HCT116 (cell line): ENCODE results near the gene TP53. TPM values are rescaled to one million over a fixed set of nuclear protein-coding genes. Genes with fewer than 3 reads are reported as not detected.

ENCODE experiments used
- ATAC-seq: fragments of 200-7000 bp; cut with Tn5 transposase; 2 replicates; pipeline ENCODE4 v1.9.1; 2020; ENCODE audit warnings: mild to moderate bottlenecking, moderate library complexity
- BruUV-seq: library from RNA; stranded (reverse); fragments of 400-500 nt; replicated peaks from 2 replicates; lab custom pipeline; 2021; lab: Mats Ljungman, UMichigan
- CTCF ChIA-PET: fragments of 300-600 bp; sonication (Branson Sonifier 250); formaldehyde crosslinking; loops from one replicate; lab custom pipeline; 2021; ENCODE audit warnings: antibody characterized with exemption; lab: Charles Lee
- POLR2A ChIA-PET: fragments of 300-600, 350-600 bp; sonication (Branson Sonifier 250); formaldehyde crosslinking; loops from one replicate; lab custom pipeline; 2021; ENCODE audit warnings: antibody characterized with exemption; lab: Charles Lee
- RAD21 ChIA-PET, 2 experiments: fragments of 300-600 bp; sonication (Branson Sonifier 250); formaldehyde crosslinking; loops; one replicate each; lab custom pipeline; 2023; ENCODE audit warnings: low total read pairs in 2 of 2; ENCODE audit not compliant: uncharacterized antibody in 2 of 2, unreplicated experiment in 2 of 2, low non-redundant PET in 1 of 2; lab: Charles Lee
- DNase-seq: peaks from one replicate; pipeline ENCODE4 v3.0.0-alpha.2; 2010; ENCODE audit warnings: low read depth, low spot score
- H2AFZ ChIP-seq: fragments of 200-600 bp; shearing (Covaris generic), sonication (generic); 2 replicates; pipeline ENCODE4 v1.6.1; 2017; ENCODE audit warnings: low read depth, mixed run types, mixed read lengths, antibody characterized with exemption, low read length; ENCODE audit not compliant: poor library complexity, severe bottlenecking
- H3K27ac ChIP-seq: 2 replicates; pipeline ENCODE4 v1.5.1; 2012; ENCODE audit warnings: low read depth, low read length
- H3K27me3 ChIP-seq: fragments of 200-600 bp; sonication (generic); 2 replicates; pipeline ENCODE4 v1.6.1; 2016; ENCODE audit warnings: mixed run types, low read length, mixed read lengths; ENCODE audit not compliant: insufficient read depth
- H3K36me3 ChIP-seq, 2 experiments: fragments of 200-500 bp in 1 of 2; fragments of 200-600 bp in 1 of 2; sonication (Bioruptor generic) in 1 of 2; sonication (generic) in 1 of 2; 2 replicates each; pipeline versions ENCODE4 v1.5.1 to v1.6.1; 2014 to 2016; ENCODE audit warnings: low read length in 2 of 2, inconsistent platforms in 1 of 2, mixed read lengths in 1 of 2, mixed run types in 1 of 2; ENCODE audit not compliant: insufficient read depth in 2 of 2, control insufficient read depth in 1 of 2
- H3K4me1 ChIP-seq, 2 experiments: fragments of 200-600 bp in 1 of 2; sonication (generic) in 1 of 2; 2 replicates each; pipeline versions ENCODE4 v1.5.1 to v1.6.1; 2012 to 2017; ENCODE audit warnings: low read length in 2 of 2, inconsistent platforms in 1 of 2, mild to moderate bottlenecking in 1 of 2, mixed read lengths in 1 of 2, mixed run types in 1 of 2, moderate library complexity in 1 of 2; ENCODE audit not compliant: insufficient read depth in 2 of 2, control insufficient read depth in 1 of 2
- H3K4me2 ChIP-seq: fragments of 200-600 bp; sonication (generic); 2 replicates; pipeline ENCODE4 v1.6.1; 2017; ENCODE audit warnings: mixed run types, low read length, mixed read lengths
- H3K4me3 ChIP-seq, 2 experiments: fragments of 200-600 bp in 1 of 2; sonication (generic) in 1 of 2; replicated peaks in 1 of 2; 2 replicates each; pipeline ENCODE4 v1.5.1; 2011 to 2016; ENCODE audit warnings: low read length in 2 of 2, control low read depth in 1 of 2, low read depth in 1 of 2, mild to moderate bottlenecking in 1 of 2, mixed read lengths in 1 of 2, mixed run types in 1 of 2
- H3K79me2 ChIP-seq: fragments of 200-600 bp; sonication (generic); 2 replicates; pipeline ENCODE4 v1.6.1; 2017; ENCODE audit warnings: mild to moderate bottlenecking, mixed run types, low read length, moderate library complexity, mixed read lengths; ENCODE audit not compliant: insufficient read depth
- H3K9ac ChIP-seq: fragments of 200-600 bp; sonication (generic); 2 replicates; pipeline ENCODE4 v1.6.1; 2016; ENCODE audit warnings: low read length, mixed read lengths
- H3K9me2 ChIP-seq: fragments of 200-600 bp; sonication (generic), shearing (Covaris generic); 2 replicates; pipeline ENCODE4 v1.6.1; 2017; ENCODE audit warnings: mixed run types, mild to moderate bottlenecking, moderate library complexity; ENCODE audit not compliant: insufficient read depth
- H3K9me3 ChIP-seq, 2 experiments: fragments of 200-500 bp in 1 of 2; fragments of 200-600 bp in 1 of 2; sonication (Bioruptor generic) in 1 of 2; sonication (generic) in 1 of 2; 2 replicates each; pipeline ENCODE4 v1.6.1; 2014 to 2017; ENCODE audit warnings: low read length in 2 of 2, mixed read lengths in 2 of 2, inconsistent platforms in 1 of 2, low read depth in 1 of 2, mild to moderate bottlenecking in 1 of 2, mixed run types in 1 of 2, moderate library complexity in 1 of 2; ENCODE audit not compliant: control insufficient read depth in 1 of 2, insufficient read depth in 1 of 2
- H4K20me1 ChIP-seq: fragments of 200-600 bp; sonication (generic), shearing (Covaris generic); 2 replicates; pipeline ENCODE4 v1.6.1; 2017; ENCODE audit warnings: mixed run types, mild to moderate bottlenecking, moderate library complexity; ENCODE audit not compliant: insufficient read depth
- CBX3 ChIP-seq: IDR thresholded peaks from 2 replicates; pipeline ENCODE4 v1.6.1; 2012; ENCODE audit warnings: low read depth
- CEBPB ChIP-seq: IDR thresholded peaks from 2 replicates; pipeline ENCODE4 v1.6.1; 2012; ENCODE audit warnings: low read depth
- CTCF ChIP-seq, 3 experiments: fragments of 200-600 bp in 1 of 3; sonication (generic) in 1 of 3; IDR thresholded peaks in 2 of 3; conservative IDR thresholded peaks in 1 of 3; 2 replicates each; pipeline ENCODE4 v1.5.1; 2012 to 2017; ENCODE audit warnings: low read depth in 2 of 3, low read length in 2 of 3, antibody characterized with exemption in 1 of 3, borderline replicate concordance in 1 of 3, control low read depth in 1 of 3, mild to moderate bottlenecking in 1 of 3, mixed read lengths in 1 of 3, mixed run types in 1 of 3, moderate library complexity in 1 of 3; ENCODE audit not compliant: insufficient read depth in 1 of 3
- EGR1 ChIP-seq: IDR thresholded peaks from 2 replicates; pipeline ENCODE4 v1.6.1; 2012; ENCODE audit warnings: low read depth
- EZH2 ChIP-seq: fragments of 200-600 bp; sonication (generic); IDR thresholded peaks from 2 replicates; pipeline ENCODE4 v1.6.1; 2017; ENCODE audit warnings: antibody characterized with exemption, mixed run types
- EZH2phosphoT487 ChIP-seq: fragments of 200-600 bp; IDR thresholded peaks from 2 replicates; pipeline ENCODE4 v1.6.1; 2018; ENCODE audit warnings: antibody characterized with exemption, borderline replicate concordance
- JUND ChIP-seq: IDR thresholded peaks from 2 replicates; pipeline ENCODE4 v1.6.1; 2012
- POLR2A ChIP-seq: IDR thresholded peaks from 2 replicates; pipeline ENCODE4 v1.7.0; 2011; ENCODE audit warnings: borderline replicate concordance; ENCODE audit not compliant: insufficient read depth, insufficient read length; ENCODE audit errors: extremely low read depth
- POLR2AphosphoS5 ChIP-seq: IDR thresholded peaks from 2 replicates; pipeline ENCODE4 v1.6.1; 2011; ENCODE audit warnings: mild to moderate bottlenecking, low read depth, low read length, moderate library complexity
- RAD21 ChIP-seq: IDR thresholded peaks from 2 replicates; pipeline ENCODE4 v1.6.1; 2012; ENCODE audit warnings: low read depth, mild to moderate bottlenecking
- REST ChIP-seq: IDR thresholded peaks from 2 replicates; pipeline ENCODE4 v1.6.1; 2012; ENCODE audit warnings: low read depth
- SIN3A ChIP-seq: IDR thresholded peaks from 2 replicates; pipeline ENCODE4 v1.6.1; 2012; ENCODE audit warnings: low read depth
- SRF ChIP-seq: IDR thresholded peaks from 2 replicates; pipeline ENCODE4 v1.6.1; 2012; ENCODE audit warnings: low read depth
- TCF7L2 ChIP-seq: IDR thresholded peaks from 2 replicates; pipeline ENCODE4 v1.7.0; 2011; ENCODE audit warnings: borderline replicate concordance, inconsistent platforms; ENCODE audit not compliant: insufficient read depth, insufficient read length; ENCODE audit errors: extremely low read depth
- ZNF274 ChIP-seq: fragments of 200-500 bp; sonication (Bioruptor generic); IDR thresholded peaks from 2 replicates; pipeline ENCODE4 v1.6.1; 2014; ENCODE audit warnings: mild to moderate bottlenecking, low read depth, low read length, inconsistent platforms
- intact Hi-C: fragments of 100-400 bp; cut with micrococcal nuclease; formaldehyde crosslinking; loops from 2 replicates; pipeline ENCODE4 v1.10.0; 2022
- total RNA-seq: library from RNA; stranded (reverse); gene quantifications from one replicate; pipeline ENCODE4 v1.2.1, GENCODE V29; 2021; ENCODE audit not compliant: unreplicated experiment
- TF ChIP-seq, protein P1 (sequence below): IDR thresholded peaks from 2 replicates; pipeline ENCODE4 v1.6.1; 2012

The TP53 gene
- total RNA-seq, 1 experiment from 2014 or later, result 110 TPM

DNA sequence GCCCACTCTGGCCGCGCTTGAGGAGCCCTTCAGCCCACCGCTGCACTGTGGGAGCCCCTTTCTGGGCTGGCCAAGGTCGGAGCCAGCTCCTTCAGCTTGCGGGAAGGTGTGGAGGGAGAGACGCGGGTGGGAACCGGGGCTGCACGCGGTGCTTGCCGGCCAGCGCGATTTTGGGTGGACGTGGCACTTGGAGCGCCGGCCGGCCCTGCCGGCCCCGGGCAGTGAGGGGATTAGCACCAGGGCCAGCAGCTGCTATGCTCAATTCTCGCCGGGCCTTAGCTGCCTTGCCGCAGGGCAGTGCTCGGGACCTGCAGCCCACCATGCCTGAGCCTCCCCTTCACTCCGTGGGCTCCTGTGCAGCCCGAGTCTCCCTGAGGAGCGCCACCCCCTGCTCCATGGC is 46.5 kb downstream of the TP53 start:
- ChIA-PET RAD21 (interaction anchor here in 1 of 2 experiments (0.6 kb wide), 1 partner anchor 15 kb away, joined by 4 read pairs; no protein-coding TSS in a partner anchor), CTCF (no interaction called here), POLR2A (interaction anchor here (1.0 kb wide), 1 partner anchor 13 kb away, joined by 4 read pairs; the partner anchor contains the start of gene SAT2)
- Histone ChIP-seq H3K9me2 (no peaks in the 10 kb centered on the region), H3K27me3 (no peaks in the 10 kb centered on the region), H3K9me3 (no peaks in the 10 kb centered on the region), H3K36me3 (no peaks in the 10 kb centered on the region), H3K4me1 (no peaks in the 10 kb centered on the region), H3K4me3 (no peak overlapping the region), H3K27ac (no peak overlapping the region), H4K20me1 (no peaks in the 10 kb centered on the region), H3K4me2 (no peak overlapping the region), H3K79me2 (no peaks in the 10 kb centered on the region), H3K9ac (no peak overlapping the region), H2AFZ (no peak overlapping the region)
- intact Hi-C loops, result no loop called here
- no peak for ATAC-seq
- TF ChIP-seq EZH2 (no peak), POLR2A (no peak), REST (no peak), SRF (no peak), POLR2AphosphoS5 (no peak), CTCF (IDR thresholded peaks at IDR 0.05 in 2 of 3, conservative IDR thresholded peaks at IDR 0.05 in 1 of 3; ENCODE audit: borderline replicate concordance in 1 of 3, insufficient read depth in 1 of 3, low read depth in 2 of 3, low read length in 2 of 3) (no peak), RAD21 (no peak), TCF7L2 (no peak), JUND (no peak), EGR1 (no peak), ZNF274 (no peak), CBX3 (no peak), SIN3A (no peak), CEBPB (no peak), EZH2phosphoT487 (no peak)
- TF ChIP-seq, protein P1, sequence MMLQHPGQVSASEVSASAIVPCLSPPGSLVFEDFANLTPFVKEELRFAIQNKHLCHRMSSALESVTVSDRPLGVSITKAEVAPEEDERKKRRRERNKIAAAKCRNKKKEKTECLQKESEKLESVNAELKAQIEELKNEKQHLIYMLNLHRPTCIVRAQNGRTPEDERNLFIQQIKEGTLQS, result no peak
- no TSS peak for BruUV-seq
- no peak for DNase-seq
